ENCODE results near the gene R3HDM2.

R3HDM2 gene

GRCh38 chr12:57229046-57229633 is 201.7 kb downstream of the R3HDM2 start:
- no peak for DNase-seq (ENCODE audit: low read depth)

GRCh38 chr12:57227315-57228115 is 203.3 kb downstream of the R3HDM2 start:
- no peak for DNase-seq (ENCODE audit: low read depth)

- no peak for DNase-seq (ENCODE audit: low read depth)
Measured at GRCh38 chr12:57226588-57227314, 204.1 kb downstream of the R3HDM2 start.

- DNase-seq (ENCODE audit: low read depth), result no peak
Measured at GRCh38 chr12:57225680-57226210, 205.1 kb downstream of the R3HDM2 start.

- peak; percentile 66 for DNase-seq (ENCODE audit: low read depth)
Measured at GRCh38 chr12:57224973-57225679, 205.7 kb downstream of the R3HDM2 start.

GRCh38 chr12:57224278-57224972 is 206.4 kb downstream of the R3HDM2 start:
- DNase-seq (ENCODE audit: low read depth), result no peak

- no peak for DNase-seq (ENCODE audit: low read depth)
Measured at GRCh38 chr12:57223191-57224165, 207.4 kb downstream of the R3HDM2 start.

- no peak for DNase-seq (ENCODE audit: low read depth)
Measured at GRCh38 chr12:57222286-57223190, 208.3 kb downstream of the R3HDM2 start.

GRCh38 chr12:57221169-57221917 is 209.5 kb downstream of the R3HDM2 start:
- no peak for DNase-seq (ENCODE audit: low read depth)

GRCh38 chr12:57220770-57221168 is 210.1 kb downstream of the R3HDM2 start:
- no peak for DNase-seq (ENCODE audit: low read depth)

GRCh38 chr12:57219993-57220754 is 210.7 kb downstream of the R3HDM2 start:
- DNase-seq (ENCODE audit: low read depth), result no peak

GRCh38 chr12:57219205-57219992 is 211.4 kb downstream of the R3HDM2 start:
- no peak for DNase-seq (ENCODE audit: low read depth)

GRCh38 chr12:57218030-57218853 is 212.6 kb downstream of the R3HDM2 start:
- no peak for DNase-seq (ENCODE audit: low read depth)

- DNase-seq (ENCODE audit: low read depth), result no peak
Measured at GRCh38 chr12:57216921-57217879, 213.6 kb downstream of the R3HDM2 start.

All from activated T-cell treated with anti-CD3 and anti-CD28 coated beads for 48 hours (primary cell).